CD4-positive, alpha-beta memory T cell (primary cell): Measurements from ENCODE around the gene CCDC117. TPM values are rescaled to one million over a fixed set of nuclear protein-coding genes. Genes with fewer than 3 reads are reported as not detected.

Experiments used
- CTCF ChIA-PET: fragments of 350-600 bp; sonication (Branson Sonifier 250); formaldehyde crosslinking; loops from one replicate; lab custom pipeline; 2021; ENCODE audit warnings: inconsistent platforms; ENCODE audit not compliant: partially characterized antibody; lab: Charles Lee
- POLR2A ChIA-PET: fragments of 350-600 bp; sonication (Branson Sonifier 250); formaldehyde crosslinking; loops from one replicate; lab custom pipeline; 2021; ENCODE audit not compliant: partially characterized antibody; lab: Charles Lee
- DNase-seq, 5 donors: peaks; one replicate each; pipeline versions ENCODE4 v3.0.0 to v3.0.0-alpha.2; 2020 to 2022; ENCODE audit warnings: mixed read lengths in 1 of 5
- H3K27ac ChIP-seq: one replicate; pipeline ENCODE4 v1.7.0; 2013; ENCODE audit warnings: low read depth, low read length
- H3K27me3 ChIP-seq: 2 replicates; pipeline ENCODE4 v1.7.0; 2013; ENCODE audit warnings: mild to moderate bottlenecking, low read length, moderate library complexity; ENCODE audit not compliant: insufficient read depth
- H3K36me3 ChIP-seq: 2 replicates; pipeline ENCODE4 v1.7.0; 2013; ENCODE audit warnings: mild to moderate bottlenecking, low read length, moderate library complexity; ENCODE audit not compliant: insufficient read depth
- H3K4me1 ChIP-seq: 2 replicates; pipeline ENCODE4 v1.7.0; 2013; ENCODE audit warnings: mild to moderate bottlenecking, low read length, moderate library complexity; ENCODE audit not compliant: insufficient read depth
- H3K4me3 ChIP-seq, 2 donors: one replicate each; pipeline ENCODE4 v1.7.0; 2013; ENCODE audit warnings: low read length in 2 of 2, mild to moderate bottlenecking in 1 of 2
- H3K9me3 ChIP-seq, 2 donors: one replicate each; pipeline ENCODE4 v1.7.0; 2013; ENCODE audit warnings: low read length in 2 of 2, control low read depth in 1 of 2; ENCODE audit not compliant: control insufficient read depth in 1 of 2
- H3K27ac Mint-ChIP-seq, 7 donors: one replicate each; pipeline ENCODE4 v1.8.0; 2020 to 2021; ENCODE audit warnings: mixed read lengths in 7 of 7, mild to moderate bottlenecking in 6 of 7, inconsistent platforms in 3 of 7, moderate library complexity in 3 of 7
- H3K27me3 Mint-ChIP-seq, 2 donors: one replicate each; pipeline ENCODE4 v1.8.0; 2020 to 2021; ENCODE audit warnings: mixed read lengths in 2 of 2
- H3K36me3 Mint-ChIP-seq, 2 donors: one replicate each; pipeline ENCODE4 v1.8.0; 2020 to 2021; ENCODE audit warnings: mixed read lengths in 2 of 2, inconsistent platforms in 1 of 2, mild to moderate bottlenecking in 1 of 2
- H3K4me1 Mint-ChIP-seq, 4 donors: one replicate each; pipeline ENCODE4 v1.8.0; 2020 to 2021; ENCODE audit warnings: mixed read lengths in 4 of 4, mild to moderate bottlenecking in 1 of 4
- H3K4me3 Mint-ChIP-seq, 8 donors: one replicate each; pipeline ENCODE4 v1.8.0; 2020 to 2021; ENCODE audit warnings: mixed read lengths in 8 of 8, mild to moderate bottlenecking in 7 of 8, moderate library complexity in 6 of 8, inconsistent platforms in 3 of 8
- H3K9me3 Mint-ChIP-seq, 8 donors: one replicate each; pipeline ENCODE4 v1.8.0; 2020 to 2021; ENCODE audit warnings: mixed read lengths in 8 of 8, mild to moderate bottlenecking in 5 of 8, inconsistent platforms in 3 of 8, moderate library complexity in 1 of 8
- intact Hi-C: fragments of 100-400 bp; cut with micrococcal nuclease; formaldehyde crosslinking; loops from one replicate; pipeline ENCODE4 v1.15.1; 2023
- polyA plus RNA-seq, 2 donors: library from polyadenylated mRNA; unstranded; fragments of 300-500 nt; fragmentation: Illumina TruSeq; gene quantifications; one replicate each; pipeline ENCODE4 v1.2.3, GENCODE V29; 2021
- total RNA-seq, 2 experiments: library from RNA; stranded (reverse); gene quantifications; one replicate each; pipeline ENCODE4 v1.2.3, GENCODE V29; 2021

CCDC117 gene
- total and polyA plus RNA-seq, 4 experiments from 2014 or later, result 7.2 to 20.6 (median 15.2) TPM

- CTCF ChIA-PET, result interaction anchor here (1.0 kb wide), 1 partner anchor 34 kb away, joined by 4 read pairs; no protein-coding TSS in a partner anchor
- Histone ChIP-seq H3K4me3 (no peak overlapping the region), H3K27ac (no peak overlapping the region), H3K9me3 (no peaks in the 10 kb centered on the region), H3K4me1 (peaks cover 14% of the 10 kb centered on the region), H3K36me3 (no peaks in the 10 kb centered on the region), H3K27me3 (no peaks in the 10 kb centered on the region)
- intact Hi-C loops, result loop anchor here (5.0 kb wide), 1 partner anchor 43 kb away; no protein-coding TSS in a partner anchor
- DNase-seq, result no peak
- Mint-ChIP-seq H3K4me3 (peak overlapping the region in 1 of 8 donors; percentile 22), H3K4me1 (peaks cover 10 to 18% (median 12%) of the 10 kb centered on the region in 4 donors), H3K9me3 (no peaks in the 10 kb centered on the region), H3K27ac (no peak overlapping the region), H3K27me3 (no peaks in the 10 kb centered on the region), H3K36me3 (peaks cover 7 to 10% of the 10 kb centered on the region in 2 donors)
- POLR2A ChIA-PET, result no interaction called here
Measured at GRCh38 chr22:28769394-28770085, 3.0 kb upstream of the CCDC117 start.

- H3K27ac Mint-ChIP-seq, result no peak overlapping the region
- peaks cover 17 to 36% (median 24%) of the 10 kb centered on the region in 4 donors for H3K4me1 Mint-ChIP-seq
- H3K27me3 Mint-ChIP-seq, result no peaks in the 10 kb centered on the region
- peaks cover 10 to 17% of the 10 kb centered on the region in 2 donors for H3K36me3 Mint-ChIP-seq
- H3K27me3 ChIP-seq, result no peaks in the 10 kb centered on the region
- peaks cover 29% of the 10 kb centered on the region for H3K4me1 ChIP-seq
- ChIA-PET CTCF (interaction anchor here (4.2 kb wide), 1 partner anchor 19 kb away, joined by 16 read pairs; no protein-coding TSS in a partner anchor), POLR2A (no interaction called here)
- H3K9me3 ChIP-seq, result no peaks in the 10 kb centered on the region
- no peak for DNase-seq
- H3K4me3 Mint-ChIP-seq, result peak overlapping the region in 2 of 8 donors; percentile 66 to 75
- no peak overlapping the region for H3K27ac ChIP-seq
- no peaks in the 10 kb centered on the region for H3K9me3 Mint-ChIP-seq
- no peaks in the 10 kb centered on the region for H3K36me3 ChIP-seq
- intact Hi-C loops, result loop anchor here (5.0 kb wide), 1 partner anchor 41 kb away; no protein-coding TSS in a partner anchor
- no peak overlapping the region for H3K4me3 ChIP-seq
Measured at GRCh38 chr22:28771195-28771791, 1.2 kb upstream of the CCDC117 start.

GRCh38 chr22:28773461-28773867, 969 bp downstream of the CCDC117 start:
- DNase-seq, result no peak
- Mint-ChIP-seq H3K27me3 (no peaks in the 10 kb centered on the region), H3K4me1 (peaks cover 17 to 36% (median 27%) of the 10 kb centered on the region in 4 donors), H3K9me3 (no peaks in the 10 kb centered on the region), H3K4me3 (peak overlapping the region; percentile 92 to 99 (median 96)), H3K27ac (peak overlapping the region; percentile 81 to 97 (median 93)), H3K36me3 (peaks cover 10 to 20% of the 10 kb centered on the region in 2 donors)
- peak overlapping the region; percentile 84 for H3K27ac ChIP-seq
- H3K4me1 ChIP-seq, result peaks cover 35% of the 10 kb centered on the region
- intact Hi-C loops, result loop anchor here (5.0 kb wide), 1 partner anchor 39 kb away; no protein-coding TSS in a partner anchor
- POLR2A ChIA-PET, result interaction anchor here (0.6 to 2.1 kb wide), 10 partner anchors 11 to 380 kb away, joined by 3 to 51 read pairs (median 6); partner anchors contain the start of gene XBP1
- H3K9me3 ChIP-seq, result no peaks in the 10 kb centered on the region
- CTCF ChIA-PET, result interaction anchor here (0.6 to 4.2 kb wide), 11 partner anchors 11 to 173 kb away, joined by 3 to 16 read pairs (median 4); partner anchors contain the start of gene XBP1
- no peaks in the 10 kb centered on the region for H3K36me3 ChIP-seq
- H3K4me3 ChIP-seq, result peak overlapping the region; percentile 72 to 86
- no peaks in the 10 kb centered on the region for H3K27me3 ChIP-seq

- DNase-seq, result no peak
- peak overlapping the region; percentile 26 for H3K27ac ChIP-seq
- H3K4me3 Mint-ChIP-seq, result peak overlapping the region; percentile 33 to 94 (median 74)
- no peaks in the 10 kb centered on the region for H3K9me3 ChIP-seq
- H3K36me3 ChIP-seq, result no peaks in the 10 kb centered on the region
- no peaks in the 10 kb centered on the region for H3K9me3 Mint-ChIP-seq
- CTCF ChIA-PET, result interaction anchor here (0.6 to 4.2 kb wide), 5 partner anchors 10 to 174 kb away, joined by 3 to 16 read pairs (median 8); no protein-coding TSS in a partner anchor
- peaks cover 10 to 23% of the 10 kb centered on the region in 2 donors for H3K36me3 Mint-ChIP-seq
- no peaks in the 10 kb centered on the region for H3K27me3 ChIP-seq
- no peak overlapping the region for H3K4me3 ChIP-seq
- POLR2A ChIA-PET, result interaction anchor here (0.6 to 1.5 kb wide), 2 partner anchors 26 to 37 kb away, joined by 3 read pairs; partner anchors contain the start of gene XBP1
- H3K4me1 ChIP-seq, result peaks cover 38% of the 10 kb centered on the region
- peak overlapping the region in 6 of 7 donors; percentile 13 to 92 (median 64) for H3K27ac Mint-ChIP-seq
- no peaks in the 10 kb centered on the region for H3K27me3 Mint-ChIP-seq
- peaks cover 21 to 38% (median 29%) of the 10 kb centered on the region in 4 donors for H3K4me1 Mint-ChIP-seq
- intact Hi-C loops, result loop anchor here (5.0 kb wide), 1 partner anchor 38 kb away; no protein-coding TSS in a partner anchor
Measured at GRCh38 chr22:28774378-28774777, 1.9 kb downstream of the CCDC117 start.

GRCh38 chr22:28779833-28780232, 7.3 kb downstream of the CCDC117 start:
- ChIA-PET CTCF (interaction anchor here (1.2 to 1.4 kb wide), 2 partner anchors 10 to 49 kb away, joined by 5 to 6 read pairs; no protein-coding TSS in a partner anchor), POLR2A (interaction anchor here (1.0 kb wide), 1 partner anchor 20 kb away, joined by 6 read pairs; the partner anchor contains the start of gene XBP1)
- intact Hi-C loops, result no loop called here
- H3K27me3 Mint-ChIP-seq, result no peaks in the 10 kb centered on the region
- H3K36me3 ChIP-seq, result peaks cover 27% of the 10 kb centered on the region
- H3K9me3 ChIP-seq, result no peaks in the 10 kb centered on the region
- H3K4me1 Mint-ChIP-seq, result peaks cover 17 to 42% (median 24%) of the 10 kb centered on the region in 4 donors
- no peaks in the 10 kb centered on the region for H3K9me3 Mint-ChIP-seq
- no peak overlapping the region for H3K4me3 Mint-ChIP-seq
- H3K36me3 Mint-ChIP-seq, result peaks cover 26 to 41% of the 10 kb centered on the region in 2 donors
- H3K27ac Mint-ChIP-seq, result peak overlapping the region in 1 of 7 donors; percentile 27
- H3K27ac ChIP-seq, result no peak overlapping the region
- H3K27me3 ChIP-seq, result no peaks in the 10 kb centered on the region
- no peak for DNase-seq
- H3K4me1 ChIP-seq, result peaks cover 29% of the 10 kb centered on the region
- no peak overlapping the region for H3K4me3 ChIP-seq

- intact Hi-C loops, result no loop called here
- Mint-ChIP-seq H3K4me1 (peaks cover 15 to 38% (median 21%) of the 10 kb centered on the region in 4 donors), H3K4me3 (no peak overlapping the region), H3K36me3 (peaks cover 30 to 44% of the 10 kb centered on the region in 2 donors), H3K27ac (no peak overlapping the region), H3K9me3 (no peaks in the 10 kb centered on the region), H3K27me3 (no peaks in the 10 kb centered on the region)
- no peaks in the 10 kb centered on the region for H3K27me3 ChIP-seq
- CTCF ChIA-PET, result interaction anchor here (1.1 to 1.2 kb wide), 2 partner anchors 11 to 192 kb away, joined by 3 to 4 read pairs; no protein-coding TSS in a partner anchor
- peaks cover 32% of the 10 kb centered on the region for H3K36me3 ChIP-seq
- POLR2A ChIA-PET, result interaction anchor here (1.0 kb wide), 1 partner anchor 20 kb away, joined by 4 read pairs; no protein-coding TSS in a partner anchor
- H3K27ac ChIP-seq, result no peak overlapping the region
- H3K9me3 ChIP-seq, result no peaks in the 10 kb centered on the region
- H3K4me3 ChIP-seq, result no peak overlapping the region
- H3K4me1 ChIP-seq, result peaks cover 24% of the 10 kb centered on the region
- DNase-seq, result no peak
Measured at GRCh38 chr22:28780296-28780695, 7.8 kb downstream of the CCDC117 start.
